22Rv1 (cell line): Measurements from ENCODE around the gene PMM2.

ENCODE experiments used
- CTCF ChIP-seq: fragments of 450-650 bp; IDR thresholded peaks from 2 replicates; pipeline ENCODE4 v1.5.1; 2017; ENCODE audit warnings: mild to moderate bottlenecking
- ZFX ChIP-seq: fragments of 450-650 bp; IDR thresholded peaks from 2 replicates; pipeline ENCODE4 v1.6.1; 2017; ENCODE audit warnings: antibody characterized with exemption, borderline replicate concordance

GRCh38 chr16:8847623-8848022, 50.0 kb downstream of the PMM2 start:
- no peak for TF ChIP-seq CTCF
- TF ChIP-seq ZFX: no peak
